ENCODE results near the gene DARS2.
"Not testable (repeated sequence)": the region's sequence is repeated elsewhere in the genome, so short reads cannot be mapped to it uniquely, and the experiment has no call there.

DARS2 gene

DNA sequence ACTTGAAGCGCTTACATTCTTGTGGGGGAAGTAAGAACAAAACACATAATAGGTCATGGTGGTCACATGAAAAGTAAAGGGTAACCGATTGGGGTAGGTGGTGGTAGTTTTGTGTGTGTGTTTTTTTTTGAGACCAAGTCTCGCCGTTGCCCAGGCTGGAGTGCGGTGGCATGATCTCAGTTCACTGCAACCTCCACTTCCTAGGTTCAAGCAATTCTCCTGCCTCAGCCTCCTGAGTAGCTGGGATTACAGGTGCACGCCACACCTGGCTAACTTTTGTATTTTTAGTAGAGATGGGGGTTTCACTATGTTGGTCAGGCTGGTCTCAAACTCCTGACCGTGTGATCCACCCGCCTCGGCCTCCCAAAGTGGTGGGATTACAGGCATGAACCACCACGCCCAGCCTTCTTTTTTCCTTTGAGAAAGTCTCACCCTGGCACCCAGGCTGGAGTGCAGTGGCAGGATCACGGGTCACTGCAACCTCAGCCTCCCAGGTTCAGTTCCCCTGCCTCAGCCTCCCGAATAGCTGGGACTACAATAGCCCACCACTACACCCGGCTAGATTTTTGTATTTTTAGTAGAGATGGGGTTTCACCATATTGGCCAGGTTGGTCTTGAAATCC, 37.8 kb downstream of the DARS2 start:
- not testable (repeated sequence) for DNase-seq

DNA sequence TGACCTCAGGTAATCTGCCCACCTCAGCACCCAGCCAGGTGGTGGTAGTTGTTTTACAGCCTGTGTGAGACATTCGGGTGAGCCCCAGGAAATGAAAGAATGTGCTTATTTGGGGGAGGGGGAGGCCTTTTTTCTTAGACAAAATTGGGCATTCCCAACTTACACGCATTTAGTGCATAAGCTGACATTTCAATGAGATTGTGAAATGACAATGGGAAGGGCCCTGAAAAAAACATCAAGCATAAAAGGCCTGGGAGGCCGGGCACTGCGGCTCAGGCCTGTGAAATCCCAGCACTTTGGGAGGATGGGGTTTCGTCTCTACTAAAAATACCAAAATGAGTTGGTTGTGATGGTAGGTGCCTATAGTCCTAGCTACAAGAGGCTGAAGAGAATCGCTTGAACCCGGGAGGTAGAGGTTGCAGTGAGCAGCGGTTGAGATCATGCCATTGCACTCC, 38.3 kb downstream of the DARS2 start:
- DNase-seq = no peak

DNA sequence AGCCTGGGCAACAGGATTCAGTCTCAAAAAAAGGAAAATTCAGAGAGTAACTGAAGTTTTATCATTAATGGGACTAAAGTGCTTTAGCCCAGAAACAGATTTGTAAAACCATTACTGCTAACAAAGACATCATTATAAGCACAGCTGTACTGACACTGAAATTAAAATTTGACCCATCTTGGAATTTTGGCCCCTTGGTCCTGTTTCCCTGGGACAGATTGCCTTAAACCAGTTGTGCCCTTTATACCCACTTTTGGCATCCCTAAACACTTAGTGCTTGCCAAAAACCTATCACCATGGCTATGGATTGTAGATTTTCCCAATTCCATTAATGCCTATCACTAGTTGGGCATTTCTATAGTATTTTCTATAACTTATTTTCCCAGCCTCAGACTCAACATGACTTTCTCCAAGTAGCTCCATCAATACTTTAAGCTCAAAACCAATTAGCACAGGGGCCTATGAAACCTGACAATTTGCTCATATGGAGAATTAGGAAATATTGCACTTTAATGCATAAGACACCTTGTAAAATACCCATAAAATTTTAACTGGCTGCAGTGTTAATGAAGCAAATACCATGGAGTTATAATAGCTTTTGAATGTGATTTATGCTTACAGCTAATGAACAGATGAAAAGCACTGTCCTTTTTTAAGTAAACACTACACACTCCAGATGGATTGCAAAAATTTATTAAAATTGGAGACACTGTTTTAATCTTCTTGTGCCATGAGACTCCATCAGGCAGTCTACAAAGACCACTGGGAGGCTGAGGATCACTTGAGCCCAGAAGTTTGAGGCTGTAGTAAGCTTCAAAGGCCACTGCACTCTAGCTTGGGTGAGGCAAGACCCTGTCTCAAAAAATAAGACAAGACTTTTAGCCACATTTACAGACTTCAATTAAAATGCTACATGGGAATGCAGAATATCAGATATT, 39.0 kb downstream of the DARS2 start:
- no peak for DNase-seq

DNA sequence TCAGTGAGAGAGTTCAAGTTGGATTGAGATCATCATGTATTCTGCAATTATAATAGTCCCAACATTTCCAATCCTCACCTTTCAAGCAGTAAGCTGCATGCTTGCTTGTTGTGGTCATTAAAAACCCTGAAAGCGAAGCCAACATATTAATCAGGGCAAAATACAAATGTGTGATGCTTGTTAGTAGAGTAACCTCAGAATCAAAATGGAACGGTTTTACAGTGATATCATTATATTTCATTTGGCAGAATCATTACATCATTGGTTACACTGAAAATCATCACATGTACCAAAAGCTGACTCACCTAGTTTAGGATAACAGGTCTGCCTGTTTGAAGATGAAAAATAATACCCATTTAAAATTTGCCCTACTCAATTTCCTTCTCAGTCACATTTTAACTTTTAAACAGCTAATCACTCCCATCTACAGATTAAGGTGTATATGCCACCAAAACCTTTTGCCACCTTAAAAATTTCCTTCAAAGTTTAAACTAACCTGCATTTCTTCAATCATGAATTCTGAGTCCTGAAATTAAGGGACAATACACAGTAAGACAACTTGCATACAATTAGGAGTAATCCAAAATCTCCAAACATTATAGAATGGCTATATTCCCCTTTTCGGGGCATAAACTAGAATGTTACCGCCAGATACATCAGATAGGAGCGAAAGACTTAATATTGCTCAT, 39.9 kb downstream of the DARS2 start:
- DNase-seq = no peak

DNA sequence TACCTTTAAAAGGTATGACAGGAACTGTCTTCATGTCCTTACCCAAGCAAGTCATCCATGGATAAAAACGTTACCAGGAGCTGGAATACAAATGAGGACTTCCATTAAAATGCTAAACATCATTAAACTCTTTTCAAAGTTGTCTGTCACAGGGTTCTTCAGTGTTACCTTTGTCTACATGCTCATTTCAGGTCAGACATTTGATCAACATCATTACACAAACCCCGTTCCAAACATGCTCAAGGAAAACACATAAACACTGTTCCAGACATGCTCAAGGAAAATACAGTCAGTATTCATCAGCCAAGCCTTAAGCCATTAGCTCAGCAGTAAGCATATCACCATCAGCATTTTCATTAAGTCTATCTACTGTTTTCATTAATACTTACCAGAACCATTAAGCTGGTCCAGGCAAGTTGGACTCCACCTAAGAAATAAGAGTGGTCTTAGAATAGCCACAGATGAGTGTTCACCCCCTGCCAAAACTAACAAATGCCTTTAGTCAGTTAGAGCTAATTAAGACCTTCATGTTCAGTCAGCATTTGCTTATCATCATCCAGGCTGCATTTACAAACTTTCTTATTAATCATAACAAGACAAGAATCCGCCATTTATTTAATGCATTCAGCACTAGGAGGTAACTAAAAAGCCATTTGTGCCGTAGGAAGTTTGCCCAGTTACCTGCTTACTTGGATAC, 41.1 kb downstream of the DARS2 start:
- DNase-seq = no peak

DNA sequence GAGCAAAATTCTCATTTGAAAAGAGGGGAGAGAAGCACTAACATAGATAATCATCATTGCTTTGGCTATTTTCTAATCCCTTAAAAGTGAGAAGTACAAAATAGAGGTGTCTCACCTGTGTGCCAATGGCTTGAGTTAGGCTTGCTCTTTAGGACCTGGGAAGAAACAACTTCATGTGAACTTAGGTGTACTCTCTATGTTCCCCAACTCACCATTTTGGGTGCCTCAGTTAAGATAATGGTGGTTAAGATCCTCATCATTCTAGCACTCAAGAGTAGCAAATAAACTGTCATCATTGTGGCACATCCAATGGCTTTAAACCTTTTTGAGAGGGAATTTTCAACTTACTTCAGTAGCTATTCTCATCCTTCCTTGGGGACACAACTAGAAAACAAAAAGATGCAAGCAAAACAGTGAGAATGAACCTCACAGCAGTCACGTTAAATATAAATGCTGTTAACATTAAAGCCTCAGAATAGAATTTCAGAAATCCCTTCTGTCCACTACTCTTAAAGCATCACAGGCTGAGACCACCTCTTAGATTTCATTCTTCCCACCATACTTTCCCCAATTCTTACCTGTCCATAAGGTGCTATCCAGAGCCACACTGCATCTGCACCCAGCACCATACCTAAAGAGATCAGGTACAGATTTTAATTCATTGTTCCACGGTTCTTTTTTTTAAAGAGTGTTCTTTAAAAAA, 42.1 kb downstream of the DARS2 start:
- no peak for DNase-seq

DNA sequence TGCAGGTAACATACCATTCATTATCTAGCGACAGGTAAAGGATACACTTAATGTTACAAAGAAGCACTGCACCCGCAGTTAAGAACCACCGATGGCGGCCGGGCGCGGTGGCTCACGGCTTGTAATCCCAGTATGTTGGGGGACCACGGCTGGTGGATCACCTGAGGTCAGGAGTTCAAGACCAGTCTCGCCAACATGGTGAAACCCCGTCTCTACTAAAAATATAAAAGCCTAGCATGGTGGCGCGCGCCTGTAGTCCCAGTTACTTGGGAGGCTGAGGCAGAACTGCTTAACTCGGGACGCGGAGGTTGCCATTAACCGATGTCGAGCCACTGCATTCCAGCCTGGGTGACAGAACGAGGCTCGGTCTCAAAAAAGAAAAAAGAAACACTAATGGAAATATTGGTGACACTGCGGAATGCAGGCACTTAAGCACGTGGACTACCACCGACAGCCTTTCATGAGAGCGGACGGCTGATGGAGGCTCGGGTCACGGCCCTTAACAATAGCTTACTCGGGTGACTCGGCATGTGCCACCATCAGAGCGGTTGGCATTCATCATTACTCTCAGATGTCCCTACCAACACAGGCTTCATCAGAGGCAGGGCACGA, 42.8 kb downstream of the DARS2 start:
- no peak for DNase-seq

DNA sequence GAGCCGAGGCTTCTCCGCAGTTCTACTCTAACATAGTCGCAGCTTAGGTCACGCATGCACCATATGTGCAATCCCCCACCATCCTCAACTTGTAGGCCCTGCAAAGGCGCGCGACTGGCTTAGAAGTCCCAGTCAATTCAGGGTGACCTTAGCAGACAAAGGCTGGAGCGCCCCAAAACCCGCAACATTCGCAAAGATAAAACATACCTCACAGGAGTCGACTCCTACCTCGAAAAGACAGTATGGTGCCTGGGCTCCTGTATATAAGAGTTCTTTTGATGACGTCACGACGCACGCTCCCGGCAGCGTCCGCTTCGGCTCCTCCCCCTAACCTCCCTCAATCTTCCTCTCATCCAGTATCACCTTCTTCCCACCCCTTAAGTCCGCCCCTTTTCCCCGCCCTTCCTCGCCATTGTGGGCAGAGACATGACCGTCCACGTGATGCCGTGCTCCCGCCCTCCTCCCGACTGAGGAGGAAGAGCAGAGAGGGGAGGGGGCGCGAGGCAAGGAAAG, 43.3 kb downstream of the DARS2 start, which contains the start of gene GAS5:
GAS5 (minus strand) TSS at position 237 of the 513 bp plus-strand sequence.
- DNase-seq = peak; percentile 99

DNA sequence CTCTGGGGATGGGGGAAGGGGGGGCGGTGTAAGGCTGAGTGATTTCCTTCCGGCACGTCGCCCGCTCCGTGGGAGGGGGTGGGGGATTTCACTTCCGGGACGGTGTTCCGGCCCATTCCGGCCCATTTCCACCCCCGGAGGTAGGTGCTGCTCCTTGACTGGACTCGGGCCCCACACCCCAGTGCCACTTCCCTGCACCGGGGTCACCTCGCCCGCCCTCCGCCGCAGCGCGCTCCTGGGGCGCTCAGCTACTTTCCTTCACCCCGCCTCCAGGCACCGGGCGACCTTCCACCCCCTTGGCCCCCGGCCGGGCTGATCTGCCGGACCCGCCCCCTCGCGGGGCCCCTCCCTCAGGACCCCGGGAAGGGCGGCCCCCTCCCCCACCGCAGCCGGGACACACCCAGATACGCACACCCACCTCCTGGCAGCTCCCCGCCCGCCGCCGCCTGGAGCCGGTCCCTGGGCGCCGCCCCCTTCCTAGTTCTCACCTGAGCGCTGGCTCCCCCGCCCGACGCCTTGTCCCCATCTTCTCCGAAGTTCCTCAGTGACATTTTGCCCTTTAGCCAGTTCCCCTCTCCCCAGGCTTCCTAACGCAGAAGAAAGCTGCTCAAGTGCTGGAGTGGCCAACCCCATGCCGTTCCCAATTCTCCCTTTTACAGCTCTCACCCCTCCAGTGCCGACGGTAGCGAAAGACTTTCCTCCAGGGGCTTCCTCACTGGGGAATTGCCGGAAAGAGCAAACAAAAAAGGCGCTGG, 44.0 kb downstream of the DARS2 start, which contains the start of gene ZBTB37:
ZBTB37 (plus strand) TSS at position 115 of the 755 bp plus-strand sequence. CDS start 1,846 bp downstream, outside the sequence.
- peak; percentile 81 for DNase-seq

DNA sequence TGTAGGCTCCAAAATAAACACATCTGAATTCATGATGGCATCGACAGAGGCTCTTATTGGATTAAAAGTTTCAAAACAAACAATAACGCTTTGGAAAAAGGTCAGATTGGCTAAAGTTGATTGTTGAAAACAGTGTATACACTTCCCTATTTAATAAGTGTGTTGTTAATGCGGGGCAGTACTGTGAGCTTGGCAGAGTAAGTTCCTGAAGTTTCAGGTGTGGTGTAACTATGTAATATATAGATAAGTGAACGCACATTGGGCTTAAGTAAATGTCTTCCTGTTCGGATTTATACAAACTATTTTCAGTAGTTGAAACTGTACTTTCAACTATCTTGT, 44.5 kb downstream of the DARS2 start:
- DNase-seq = no peak

DNA sequence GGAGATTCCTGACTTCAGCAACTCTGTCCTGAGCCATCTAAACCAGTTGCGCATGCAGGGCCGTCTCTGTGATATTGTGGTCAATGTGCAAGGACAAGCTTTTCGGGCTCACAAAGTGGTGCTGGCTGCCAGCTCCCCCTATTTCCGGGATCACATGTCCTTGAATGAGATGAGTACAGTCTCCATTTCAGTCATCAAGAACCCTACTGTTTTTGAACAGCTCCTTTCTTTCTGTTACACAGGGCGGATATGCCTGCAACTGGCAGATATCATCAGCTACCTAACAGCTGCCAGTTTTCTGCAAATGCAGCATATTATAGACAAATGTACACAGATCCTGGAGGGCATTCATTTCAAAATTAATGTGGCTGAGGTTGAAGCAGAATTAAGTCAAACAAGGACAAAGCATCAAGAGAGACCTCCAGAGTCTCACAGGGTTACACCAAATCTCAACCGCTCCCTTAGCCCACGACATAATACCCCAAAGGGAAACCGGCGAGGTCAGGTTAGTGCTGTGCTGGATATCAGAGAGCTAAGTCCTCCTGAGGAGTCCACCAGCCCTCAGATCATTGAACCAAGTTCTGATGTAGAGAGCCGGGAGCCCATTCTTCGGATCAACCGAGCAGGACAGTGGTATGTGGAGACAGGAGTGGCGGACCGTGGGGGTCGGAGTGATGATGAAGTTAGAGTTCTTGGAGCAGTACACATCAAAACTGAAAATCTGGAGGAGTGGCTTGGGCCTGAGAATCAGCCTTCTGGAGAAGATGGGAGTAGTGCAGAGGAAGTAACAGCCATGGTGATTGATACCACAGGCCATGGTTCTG, 46.0 kb downstream of the DARS2 start:
- no peak for DNase-seq

DNA sequence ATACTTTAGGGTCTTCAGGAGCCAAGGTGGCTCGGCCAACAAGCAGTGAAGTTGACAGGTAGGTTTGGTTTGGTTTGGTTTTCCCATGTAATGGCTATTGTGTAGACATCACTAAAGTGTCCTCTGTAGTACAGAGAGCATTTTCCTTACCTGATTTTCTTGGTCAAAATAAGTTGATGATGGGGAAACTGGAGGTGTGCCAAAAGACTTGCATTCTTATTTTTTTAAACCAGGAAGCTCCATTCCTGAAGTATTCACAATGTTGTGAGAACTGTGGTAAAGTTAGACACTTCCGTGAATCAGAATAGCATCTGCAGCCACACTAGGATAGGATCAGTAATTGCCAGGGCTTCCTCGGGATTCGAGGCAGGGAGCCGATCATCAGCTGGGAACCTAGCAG, 46.6 kb downstream of the DARS2 start:
- DNase-seq = no peak

DNA sequence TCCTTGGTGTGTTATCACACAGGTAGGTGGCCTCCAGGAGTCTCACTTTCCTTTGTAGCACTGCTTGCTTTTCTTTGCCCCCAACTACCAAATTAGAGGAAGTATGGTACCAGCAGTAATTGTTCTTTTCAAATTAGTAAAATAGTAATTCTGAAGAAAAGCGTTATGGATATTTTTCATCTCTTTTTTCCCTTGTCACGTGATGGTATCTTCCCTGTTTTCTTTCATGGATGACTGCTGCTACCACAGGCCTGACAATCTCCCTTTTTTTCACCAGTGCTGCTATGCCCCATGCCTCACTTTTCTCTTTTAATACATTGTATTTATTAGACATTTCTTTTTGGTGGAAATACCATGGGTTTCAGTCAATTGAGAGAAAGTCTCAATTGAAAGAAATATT, 47.0 kb downstream of the DARS2 start:
- no peak for DNase-seq

DNA sequence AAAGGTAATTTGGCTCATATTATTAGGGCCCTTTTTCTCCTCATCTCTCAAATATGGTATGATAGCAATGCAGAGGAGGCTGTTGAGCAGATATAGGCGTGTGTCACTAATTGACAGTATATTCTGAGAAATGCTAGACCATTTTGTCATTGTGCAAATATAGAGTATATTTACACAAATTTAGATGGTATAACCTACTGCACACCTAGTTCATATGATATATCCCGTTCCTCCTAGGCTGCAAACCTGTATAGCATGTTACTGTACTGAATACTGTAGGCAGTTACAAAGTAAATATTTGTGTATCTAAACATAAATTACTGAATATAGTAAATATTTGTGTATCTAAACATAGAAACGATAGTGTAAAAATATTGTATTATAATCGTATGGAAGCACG, 52.3 kb downstream of the DARS2 start:
- no peak for DNase-seq

DNA sequence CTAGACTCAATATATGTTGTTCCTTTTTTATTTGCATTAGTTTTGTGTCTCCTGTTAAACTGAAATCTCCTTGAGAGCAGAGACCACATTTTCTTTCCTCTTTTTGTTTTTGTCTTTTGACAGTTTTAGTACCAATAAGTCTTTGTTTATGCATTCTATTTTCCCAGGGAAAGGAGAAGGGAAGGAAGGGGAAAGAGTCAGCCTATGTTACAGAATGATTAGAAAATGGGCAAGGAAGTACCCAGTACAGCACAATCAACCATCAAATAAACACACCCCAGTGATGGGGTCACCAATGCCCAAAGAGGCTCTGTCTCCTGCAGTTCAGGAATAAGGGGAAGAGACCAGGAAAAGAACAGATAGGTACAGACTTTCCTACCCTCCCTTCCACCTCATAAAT, 53.8 kb downstream of the DARS2 start:
- DNase-seq = no peak

DNA sequence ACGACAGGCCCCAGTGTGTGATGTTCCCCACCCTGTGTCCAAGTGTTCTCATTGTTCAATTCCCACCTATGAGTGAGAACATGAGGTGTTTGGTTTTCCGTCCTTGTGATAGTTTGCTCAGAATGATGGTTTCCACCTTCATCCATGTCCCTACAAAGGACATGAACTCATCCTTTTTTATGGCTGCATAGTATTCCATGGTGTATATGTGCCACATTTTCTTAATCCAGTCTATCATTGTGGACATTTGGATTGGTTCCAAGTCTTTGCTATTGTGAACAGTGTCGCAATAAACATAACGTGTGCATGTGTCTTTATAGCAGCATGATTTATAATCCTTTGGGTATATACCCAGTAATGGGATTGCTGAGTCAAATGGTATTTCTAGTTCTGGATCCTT, 56.6 kb downstream of the DARS2 start:
- DNase-seq = not testable (repeated sequence)

DNA sequence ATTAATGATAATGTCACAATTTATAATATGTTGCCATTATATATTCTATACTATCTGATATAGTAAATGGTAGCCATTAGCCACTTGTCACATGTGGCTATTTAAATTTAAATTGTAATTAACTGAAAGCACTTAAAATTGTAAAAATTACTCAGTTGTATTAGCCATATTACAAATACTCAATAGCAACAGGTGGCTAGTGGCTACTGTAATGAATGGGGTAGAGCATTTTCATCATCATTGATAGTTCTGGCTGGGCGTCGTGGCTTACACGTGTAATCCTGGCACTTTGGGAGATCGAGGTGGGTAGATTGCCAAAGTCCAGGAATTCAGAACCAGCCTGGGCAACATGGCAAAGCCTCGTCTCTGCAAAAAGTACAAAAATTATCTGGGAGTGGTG, 60.2 kb downstream of the DARS2 start:
- no peak for DNase-seq

DNA sequence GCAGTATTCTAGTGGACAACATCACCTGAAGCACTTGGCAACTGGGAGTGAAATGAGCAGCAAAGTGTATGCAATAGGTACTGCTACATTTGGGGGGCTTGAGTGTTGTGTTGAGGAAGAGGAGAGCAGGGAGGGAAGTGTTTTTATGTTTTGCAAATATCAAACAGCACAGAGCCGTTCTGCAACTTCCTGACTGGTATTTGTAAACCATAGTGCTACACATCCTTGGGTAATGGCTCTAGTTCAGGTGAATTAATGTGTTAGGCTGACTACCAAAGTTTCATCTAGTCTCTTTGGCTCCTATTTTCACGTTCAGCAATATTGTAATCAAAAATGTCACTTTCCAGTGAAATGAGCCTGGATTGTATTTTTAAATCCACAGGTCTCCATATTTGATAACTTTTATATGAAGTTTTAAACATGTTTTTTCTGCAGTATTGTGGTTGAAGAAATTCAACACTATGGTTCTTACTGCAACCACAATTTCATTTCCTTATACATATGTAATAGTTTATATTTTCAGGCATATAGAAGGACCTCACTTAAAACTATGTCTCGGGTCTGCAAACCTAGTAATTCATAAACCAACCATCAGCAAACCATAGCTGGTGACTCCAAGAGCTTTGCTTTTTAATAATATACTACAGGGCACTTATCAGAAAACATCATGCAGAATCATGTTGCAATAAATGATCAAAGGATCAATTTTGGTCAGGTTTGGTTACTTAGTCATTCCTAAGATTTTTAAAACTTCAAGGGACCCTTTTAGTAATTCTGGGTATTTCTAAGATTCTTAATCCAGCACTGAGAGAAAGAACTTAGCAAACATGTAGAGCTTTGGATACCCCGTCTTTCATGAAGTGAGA, 62.5 kb downstream of the DARS2 start:
- no peak for DNase-seq

DNA sequence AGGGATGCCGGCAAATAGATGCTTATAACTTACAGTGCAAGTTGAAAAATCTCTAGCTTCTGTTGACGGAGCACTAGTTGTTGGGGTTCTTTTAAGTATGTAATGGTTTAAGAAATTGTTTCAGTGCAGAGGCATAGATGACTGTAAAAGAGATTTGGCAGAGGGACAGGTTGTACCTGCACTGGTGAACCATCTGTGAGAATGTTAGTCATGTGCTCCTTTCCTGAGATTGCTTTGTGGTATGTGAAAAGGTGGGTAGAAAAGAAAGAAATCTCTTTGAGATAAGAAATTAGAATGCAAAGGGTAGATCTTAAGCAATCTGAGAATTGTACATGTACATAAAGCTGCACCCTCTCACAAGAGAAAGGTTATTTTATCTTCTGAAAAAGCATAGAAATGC, 63.2 kb downstream of the DARS2 start:
- no peak for DNase-seq
